H1 (cell line): ENCODE data around the gene RB1. TPM values are rescaled to one million over a fixed set of nuclear protein-coding genes. Genes with fewer than 3 reads are reported as not detected.

Experiments used
- CTCF ChIA-PET: fragments of 300-600 bp; sonication (Branson Sonifier 250); formaldehyde crosslinking; loops from one replicate; lab custom pipeline; 2021; ENCODE audit not compliant: partially characterized antibody; lab: Charles Lee
- POLR2A ChIA-PET: fragments of 300-600 bp; sonication (Branson Sonifier 250); formaldehyde crosslinking; loops from one replicate; lab custom pipeline; 2021; ENCODE audit warnings: inconsistent platforms; ENCODE audit not compliant: partially characterized antibody; lab: Charles Lee
- DNase-seq, 2 experiments: peaks; one replicate each; pipeline versions ENCODE4 v3.0.0 to v3.0.0-alpha.2; 2010 to 2022; ENCODE audit warnings: low spot score in 2 of 2, low read depth in 1 of 2, mixed read lengths in 1 of 2
- FAIRE-seq: peaks from 2 replicates; lab custom pipeline; 2011; peaks lifted over from hg19 to GRCh38; lab: Jason Lieb, UNC
- H2AFZ ChIP-seq: 2 replicates; pipeline ENCODE4 v1.8.1; 2012; ENCODE audit warnings: low read length, inconsistent platforms
- H2AK5ac ChIP-seq: 2 replicates; pipeline ENCODE4 v1.6.1; 2013; ENCODE audit warnings: low read depth, low read length
- H2BK120ac ChIP-seq: replicated peaks from 2 replicates; pipeline ENCODE3; 2013; ENCODE audit warnings: low read depth, low read length, inconsistent platforms
- H2BK12ac ChIP-seq: 2 replicates; pipeline ENCODE4 v1.6.1; 2013; ENCODE audit warnings: low read depth, low read length
- H2BK15ac ChIP-seq: 2 replicates; pipeline ENCODE4 v1.6.1; 2013; ENCODE audit warnings: low read length
- H2BK20ac ChIP-seq: 2 replicates; pipeline ENCODE4 v1.6.1; 2013; ENCODE audit warnings: low read length
- H2BK5ac ChIP-seq: 2 replicates; pipeline ENCODE4 v1.6.1; 2013; ENCODE audit warnings: low read depth, low read length
- H3K14ac ChIP-seq: 2 replicates; pipeline ENCODE4 v1.6.1; 2013; ENCODE audit warnings: inconsistent platforms; ENCODE audit not compliant: insufficient read length
- H3K18ac ChIP-seq: 2 replicates; pipeline ENCODE4 v1.6.1; 2013; ENCODE audit warnings: low read length; ENCODE audit errors: extremely low read depth
- H3K23ac ChIP-seq: 2 replicates; pipeline ENCODE4 v1.6.1; 2013; ENCODE audit warnings: inconsistent platforms; ENCODE audit not compliant: insufficient read length
- H3K23me2 ChIP-seq: 2 replicates; pipeline ENCODE4 v1.6.1; 2013; ENCODE audit warnings: low read depth, low read length
- H3K27ac ChIP-seq: 2 replicates; pipeline ENCODE4 v1.6.1; 2011; ENCODE audit warnings: low read depth, low read length, inconsistent platforms
- H3K27me3 ChIP-seq, 4 experiments: replicated peaks in 1 of 4; 1 replicate in 1 of 4; 2 replicates in 3 of 4; pipeline versions ENCODE4 v1.6.1 to v1.8.1; 2011 to 2013; ENCODE audit warnings: low read length in 3 of 4, mild to moderate bottlenecking in 3 of 4, inconsistent platforms in 2 of 4, mixed read lengths in 2 of 4, moderate library complexity in 1 of 4; ENCODE audit not compliant: control insufficient read depth in 3 of 4, insufficient read depth in 3 of 4; ENCODE audit errors: extremely low read depth in 1 of 4
- H3K36me3 ChIP-seq, 4 experiments: 2 replicates each; pipeline versions ENCODE4 v1.6.1 to v1.8.1; 2011 to 2013; ENCODE audit warnings: mild to moderate bottlenecking in 4 of 4, low read length in 3 of 4, moderate library complexity in 2 of 4, control low read depth in 1 of 4, inconsistent platforms in 1 of 4; ENCODE audit not compliant: insufficient read depth in 4 of 4, control insufficient read depth in 2 of 4
- H3K4ac ChIP-seq: replicated peaks from 2 replicates; pipeline ENCODE3; 2013; ENCODE audit warnings: low read length, low read depth, mixed read lengths, inconsistent platforms; ENCODE audit not compliant: insufficient read length
- H3K4me1 ChIP-seq, 4 experiments: replicated peaks in 1 of 4; 1 replicate in 1 of 4; 2 replicates in 3 of 4; pipeline versions ENCODE4 v1.6.1 to v1.8.1; 2011 to 2013; ENCODE audit warnings: low read length in 3 of 4, inconsistent platforms in 2 of 4, mixed read lengths in 1 of 4; ENCODE audit not compliant: insufficient read depth in 4 of 4, control insufficient read depth in 3 of 4
- H3K4me2 ChIP-seq, 2 experiments: 2 replicates each; pipeline versions ENCODE4 v1.6.1 to v1.8.1; 2011 to 2013; ENCODE audit warnings: low read depth in 2 of 2, low read length in 2 of 2, control low read depth in 1 of 2, inconsistent platforms in 1 of 2, mild to moderate bottlenecking in 1 of 2; ENCODE audit not compliant: insufficient read depth in 1 of 2
- H3K4me3 ChIP-seq, 4 experiments: fragments of 200-600, 300-600 bp in 1 of 4; sonication (generic), shearing (Covaris generic), sonication (Bioruptor Twin) in 1 of 4; 2 replicates each; pipeline versions ENCODE4 v1.5.1 to v1.8.1; 2011 to 2016; ENCODE audit warnings: low read length in 4 of 4, low read depth in 3 of 4, control low read depth in 2 of 4, inconsistent platforms in 2 of 4, mild to moderate bottlenecking in 2 of 4, mixed read lengths in 1 of 4, moderate library complexity in 1 of 4; ENCODE audit not compliant: insufficient read depth in 2 of 4; ENCODE audit errors: extremely low read depth in 1 of 4
- H3K56ac ChIP-seq: replicated peaks from 2 replicates; pipeline ENCODE3; 2013; ENCODE audit warnings: low read depth, mild to moderate bottlenecking, mixed read lengths, low read length, inconsistent platforms; ENCODE audit not compliant: insufficient read length
- H3K79me1 ChIP-seq: 2 replicates; pipeline ENCODE4 v1.6.1; 2013; ENCODE audit warnings: low read depth, low read length, control low read depth
- H3K79me2 ChIP-seq, 2 experiments: 2 replicates each; pipeline versions ENCODE4 v1.6.1 to v1.8.1; 2012 to 2013; ENCODE audit warnings: low read length in 2 of 2, mild to moderate bottlenecking in 2 of 2, inconsistent platforms in 1 of 2; ENCODE audit not compliant: insufficient read depth in 2 of 2, control insufficient read depth in 1 of 2
- H3K9ac ChIP-seq, 4 experiments: replicated peaks in 1 of 4; 1 replicate in 1 of 4; 2 replicates in 3 of 4; pipeline versions ENCODE4 v1.6.1 to v1.8.1; 2011 to 2013; ENCODE audit warnings: low read depth in 3 of 4, low read length in 3 of 4, control low read depth in 2 of 4, mild to moderate bottlenecking in 2 of 4, moderate library complexity in 2 of 4, inconsistent platforms in 1 of 4; ENCODE audit errors: extremely low read depth in 1 of 4
- H3K9me3 ChIP-seq, 2 experiments: 2 replicates each; pipeline versions ENCODE4 v1.6.1 to v1.8.1; 2012 to 2013; ENCODE audit warnings: mild to moderate bottlenecking in 2 of 2, moderate library complexity in 2 of 2, control low read depth in 1 of 2, inconsistent platforms in 1 of 2, low read depth in 1 of 2, low read length in 1 of 2, mixed read lengths in 1 of 2; ENCODE audit not compliant: insufficient read depth in 2 of 2
- H4K20me1 ChIP-seq, 2 experiments: replicated peaks in 1 of 2; 2 replicates each; pipeline versions ENCODE3 to v1.8.1; 2011 to 2013; ENCODE audit warnings: inconsistent platforms in 2 of 2, low read length in 2 of 2, mild to moderate bottlenecking in 1 of 2; ENCODE audit not compliant: insufficient read depth in 2 of 2, control insufficient read depth in 1 of 2
- H4K5ac ChIP-seq: 2 replicates; pipeline ENCODE4 v1.6.1; 2013; ENCODE audit warnings: low read length, low read depth, mixed read lengths, inconsistent platforms; ENCODE audit not compliant: insufficient read length
- H4K8ac ChIP-seq: 2 replicates; pipeline ENCODE4 v1.8.0; 2013; ENCODE audit warnings: mild to moderate bottlenecking, moderate library complexity, low read length, inconsistent platforms; ENCODE audit not compliant: insufficient read depth; ENCODE audit errors: extremely low read depth
- H4K91ac ChIP-seq: replicated peaks from 2 replicates; pipeline ENCODE3; 2013; ENCODE audit warnings: low read length, mixed read lengths, inconsistent platforms; ENCODE audit not compliant: insufficient read length
- CBX8 ChIP-seq: fragments of 300-800, 300-1000 bp; sonication (generic); IDR thresholded peaks from 2 replicates; pipeline ENCODE4 v1.7.1; 2016; ENCODE audit warnings: low read depth, low read length, borderline replicate concordance
- CHD2 ChIP-seq: IDR thresholded peaks from 2 replicates; pipeline ENCODE4 v1.6.1; 2012; ENCODE audit warnings: low read length, improper control_type of control experiment
- HDAC6 ChIP-seq: IDR thresholded peaks from one replicate; pipeline ENCODE4 v1.7.1; 2012; ENCODE audit warnings: low read depth, mild to moderate bottlenecking, inconsistent platforms, low read length, moderate library complexity
- RNF2 ChIP-seq: fragments of 200-900, 300-1000 bp; sonication (generic); IDR thresholded peaks from 2 replicates; pipeline ENCODE4 v1.7.1; 2016; ENCODE audit warnings: borderline replicate concordance, low read depth, mild to moderate bottlenecking, antibody characterized with exemption, low read length; ENCODE audit not compliant: poor library complexity, severe bottlenecking; ENCODE audit errors: missing control alignments
- TAF1 ChIP-seq: IDR thresholded peaks from 2 replicates; pipeline ENCODE4 v1.6.1; 2011; ENCODE audit warnings: mild to moderate bottlenecking, low read depth, low read length
- TEAD4 ChIP-seq: IDR thresholded peaks from 2 replicates; pipeline ENCODE4 v1.6.1; 2012; ENCODE audit warnings: low read depth, low read length, inconsistent platforms, mixed read lengths
- ZNF274 ChIP-seq: IDR thresholded peaks from 2 replicates; pipeline ENCODE4 v1.7.0; 2012; ENCODE audit warnings: low read length, borderline replicate concordance; ENCODE audit errors: extremely low read depth
- WGBS, 2 experiments: shearing (Covaris generic) in 1 of 2; methylation state at CpG; one replicate each; pipeline versions ENCODE4 v1.1.6 to v1.1.7; 2013 to 2015; ENCODE audit warnings: low lambda C conversion rate in 2 of 2, mixed read lengths in 2 of 2, inconsistent platforms in 1 of 2, low coverage in 1 of 2, missing lambda C conversion rate in 1 of 2; ENCODE audit not compliant: insufficient replicate concordance in 2 of 2, insufficient coverage in 1 of 2, insufficient read length in 1 of 2; ENCODE audit errors: extremely low coverage in 1 of 2, missing lambda C conversion rate in 1 of 2; 5-methylcytosine and 5-hydroxymethylcytosine counted together
- polyA plus RNA-seq, 7 experiments: library from polyadenylated mRNA; depleted of rRNA in 3 of 7; stranded (reverse) in 5 of 7; unstranded in 2 of 7; fragments of >200 nt in 5 of 7; fragments of 200-250 nt in 2 of 7; gene quantifications; 1 replicate in 5 of 7; 2 replicates in 1 of 7; 4 replicates in 1 of 7; pipeline versions ENCODE4 v1.2.1 to v1.2.3, GENCODE V29; 2011 to 2013; ENCODE audit warnings: missing spikeins in 2 of 7, mixed read lengths in 2 of 7
- total RNA-seq: library from RNA; stranded (reverse); fragmentation: NEBNext Ultra II Directional; extraction: Animal tissue kit (Norgen Biotek cat#: 25700); gene quantifications from 2 replicates; pipeline ENCODE4 v1.2.1, GENCODE V29; 2021

RB1 gene
- total and polyA plus RNA-seq, 2 of the 8 experiments (the other 6 are each of a cell fraction or from before 2014, with no cell fraction given), result 4.1 to 17.5 TPM

GRCh38 chr13:48266701-48267639, 36.6 kb upstream of the RB1 start:
- Histone ChIP-seq H3K56ac (no peak overlapping the region), H3K9ac (no peak overlapping the region), H3K4ac (no peak overlapping the region), H3K79me2 (no peaks in the 10 kb centered on the region), H2BK20ac (no peak overlapping the region), H2BK120ac (no peak overlapping the region), H3K27ac (no peak overlapping the region), H4K91ac (no peak overlapping the region), H2AFZ (no peak overlapping the region), H2BK15ac (no peak overlapping the region), H3K27me3 (no peaks in the 10 kb centered on the region), H3K4me3 (no peak overlapping the region), H3K9me3 (no peaks in the 10 kb centered on the region), H3K4me1 (peaks cover 0 to 2% (median 0%) of the 10 kb centered on the region in 4 experiments; a peak in 2 of 7 replicates), H2BK5ac (no peak overlapping the region), H4K20me1 (no peaks in the 10 kb centered on the region), H3K23me2 (no peaks in the 10 kb centered on the region), H3K36me3 (peaks cover 0 to 16% (median 1%) of the 10 kb centered on the region in 4 experiments; a peak in 2 of 8 replicates), H2AK5ac (no peak overlapping the region), H2BK12ac (no peak overlapping the region), H3K4me2 (no peak overlapping the region), H3K23ac (no peak overlapping the region), H3K79me1 (no peaks in the 10 kb centered on the region), H3K14ac (no peak overlapping the region), H3K18ac (no peak overlapping the region), H4K5ac (no peak overlapping the region), H4K8ac (no peak overlapping the region)
- 87% methylated on average over 2 of the region's 2 CpGs; no CpG with 5 or more reads in 1 of the 2 experiments for WGBS, 2 experiments
- FAIRE-seq, result no peak
- no peak for TF ChIP-seq RNF2
- TF ChIP-seq TEAD4, result no peak
- no peak for TF ChIP-seq CBX8
- no peak for TF ChIP-seq HDAC6
- no peak for TF ChIP-seq CHD2
- no peak for TF ChIP-seq TAF1
- TF ChIP-seq ZNF274, result no peak
- ChIA-PET CTCF (interaction anchor here (0.5 to 2.7 kb wide), 2 partner anchors 140 to 329 kb away, joined by 4 to 11 read pairs; no protein-coding TSS in a partner anchor), POLR2A (interaction anchor here (0.6 to 1.3 kb wide), 3 partner anchors 11 to 1471 kb away, joined by 3 to 4 read pairs (median 3); partner anchors contain the start of gene ITM2B)
- DNase-seq, result no peak
